ENCODE measurements around the gene IL18RAP. TPM values are rescaled to one million over a fixed set of nuclear protein-coding genes. Genes with fewer than 3 reads are reported as not detected.

Gene IL18RAP
- total RNA-seq, 2 experiments from 2014 or later = 9.0 to 10.6 TPM

- Mint-ChIP-seq H3K27ac (no peak overlapping the region), H3K4me1 (ENCODE audit: low read depth) (peaks cover 19% of the 10 kb centered on the region), H3K27me3 (no peaks in the 10 kb centered on the region), H3K9me3 (no peaks in the 10 kb centered on the region), H3K4me3 (no peak overlapping the region), H3K36me3 (peaks cover 9% of the 10 kb centered on the region)
- ChIA-PET CTCF (interaction anchor here (1.3 kb wide), 1 partner anchor 43 kb away, joined by 3 read pairs; no protein-coding TSS in a partner anchor), POLR2A (no interaction called here)
- DNase-seq = no peak
- intact Hi-C loops (cut with micrococcal nuclease) = no loop called here
Measured at GRCh38 chr2:102399499-102400141, 23.3 kb upstream of the IL18RAP start.

- ChIA-PET POLR2A (no interaction called here), CTCF (no interaction called here)
- peaks cover 5% of the 10 kb centered on the region for H3K36me3 Mint-ChIP-seq
- no peaks in the 10 kb centered on the region for H3K27me3 Mint-ChIP-seq
- DNase-seq = no peak
- peaks cover 19% of the 10 kb centered on the region for H3K4me1 Mint-ChIP-seq (ENCODE audit: low read depth)
- intact Hi-C loops (cut with micrococcal nuclease) = no loop called here
- H3K4me3 Mint-ChIP-seq = no peak overlapping the region
- H3K27ac Mint-ChIP-seq = no peak overlapping the region
- no peaks in the 10 kb centered on the region for H3K9me3 Mint-ChIP-seq
Measured at GRCh38 chr2:102401456-102401855, 21.5 kb upstream of the IL18RAP start.

DNA sequence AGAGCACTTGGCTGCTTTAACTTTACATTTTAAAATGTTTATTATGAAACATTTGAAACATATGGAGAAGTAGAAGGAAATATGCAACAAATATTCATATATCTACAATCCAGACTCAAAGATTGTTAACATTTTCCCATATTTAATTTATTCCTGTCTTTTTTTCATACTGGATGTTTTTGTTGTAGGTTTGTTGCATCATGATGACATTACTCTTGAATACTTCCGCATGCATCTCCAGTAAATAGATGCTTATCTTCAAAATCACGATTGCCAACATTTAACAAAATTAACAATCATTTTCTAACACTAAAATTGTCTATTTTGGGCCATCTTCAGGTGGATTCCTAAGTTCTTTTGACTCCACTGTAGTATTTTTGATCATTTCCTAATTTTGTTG, 21.1 kb upstream of the IL18RAP start:
- H3K4me1 Mint-ChIP-seq (ENCODE audit: low read depth) = peaks cover 19% of the 10 kb centered on the region
- no peaks in the 10 kb centered on the region for H3K9me3 Mint-ChIP-seq
- POLR2A ChIA-PET = no interaction called here
- H3K27me3 Mint-ChIP-seq = no peaks in the 10 kb centered on the region
- peaks cover 2% of the 10 kb centered on the region for H3K36me3 Mint-ChIP-seq
- DNase-seq = no peak
- H3K27ac Mint-ChIP-seq = no peak overlapping the region
- no peak overlapping the region for H3K4me3 Mint-ChIP-seq
- CTCF ChIA-PET = no interaction called here
- intact Hi-C loops (cut with micrococcal nuclease) = no loop called here

DNA sequence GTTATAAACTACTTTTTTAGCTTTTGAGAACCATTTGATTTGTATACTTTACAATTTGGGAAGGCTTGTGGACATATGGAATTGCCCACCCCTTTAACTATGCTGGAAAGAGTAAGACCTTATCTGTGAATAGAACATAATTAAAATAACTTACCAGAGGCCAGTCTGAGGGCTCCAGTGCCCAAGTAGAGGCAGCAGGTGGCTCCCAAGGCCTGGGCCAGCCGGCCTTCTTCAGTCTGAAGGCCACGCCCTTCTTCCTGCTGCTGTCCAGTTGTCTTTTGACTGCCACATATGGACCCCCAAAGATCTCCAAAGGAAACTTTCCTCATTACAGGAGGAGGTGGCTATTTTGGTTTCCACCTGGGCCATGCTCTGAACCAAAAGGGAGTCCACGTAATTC, 12.0 kb upstream of the IL18RAP start:
- Mint-ChIP-seq H3K27ac (no peak overlapping the region), H3K4me1 (ENCODE audit: low read depth) (peaks cover 6% of the 10 kb centered on the region), H3K27me3 (no peaks in the 10 kb centered on the region), H3K4me3 (no peak overlapping the region), H3K36me3 (peaks cover 3% of the 10 kb centered on the region), H3K9me3 (peaks cover 12% of the 10 kb centered on the region)
- CTCF ChIA-PET = no interaction called here
- no peak for DNase-seq
- POLR2A ChIA-PET = no interaction called here
- intact Hi-C loops (cut with micrococcal nuclease) = no loop called here

DNA sequence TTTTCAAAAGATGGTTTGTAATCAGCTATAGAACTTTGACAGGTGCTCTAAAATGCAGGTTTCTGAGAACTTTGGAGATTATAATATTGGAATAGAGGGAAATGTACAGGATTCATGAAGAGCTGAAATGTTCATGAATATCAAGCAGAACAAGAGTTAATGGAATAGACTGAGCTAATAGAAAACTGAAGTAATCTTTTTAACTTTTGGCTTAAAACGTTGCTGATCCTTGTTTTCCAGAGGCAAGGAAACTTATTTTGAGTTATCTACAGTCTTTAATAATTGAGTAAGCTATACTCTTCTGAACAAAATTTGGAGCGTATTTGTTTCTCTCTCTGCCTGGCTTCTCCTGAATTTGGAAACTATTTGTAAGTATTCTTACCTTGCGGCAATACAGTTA, 10.8 kb upstream of the IL18RAP start:
- Mint-ChIP-seq H3K4me1 (ENCODE audit: low read depth) (peaks cover 14% of the 10 kb centered on the region), H3K27me3 (no peaks in the 10 kb centered on the region), H3K36me3 (peaks cover 3% of the 10 kb centered on the region), H3K27ac (no peak overlapping the region), H3K4me3 (no peak overlapping the region), H3K9me3 (peaks cover 12% of the 10 kb centered on the region)
- no peak for DNase-seq
- intact Hi-C loops (cut with micrococcal nuclease) = no loop called here
- CTCF ChIA-PET = interaction anchor here (0.6 kb wide), 1 partner anchor 154 kb away, joined by 3 read pairs; no protein-coding TSS in a partner anchor
- POLR2A ChIA-PET = no interaction called here

GRCh38 chr2:102417946-102418345, 5.0 kb upstream of the IL18RAP start:
- no peaks in the 10 kb centered on the region for H3K9me3 Mint-ChIP-seq
- no peak for DNase-seq
- H3K27ac Mint-ChIP-seq = peak overlapping the region; percentile 77
- ChIA-PET POLR2A (no interaction called here), CTCF (interaction anchor here (0.9 to 1.5 kb wide), 4 partner anchors 16 to 49 kb away, joined by 3 to 4 read pairs (median 3); no protein-coding TSS in a partner anchor)
- intact Hi-C loops (cut with micrococcal nuclease) = loop anchor here (1.0 to 2.0 kb wide), 4 partner anchors 19 to 159 kb away; no protein-coding TSS in a partner anchor
- H3K4me3 Mint-ChIP-seq = peak overlapping the region; percentile 17
- H3K36me3 Mint-ChIP-seq = peaks cover 6% of the 10 kb centered on the region
- peaks cover 53% of the 10 kb centered on the region for H3K4me1 Mint-ChIP-seq (ENCODE audit: low read depth)
- H3K27me3 Mint-ChIP-seq = peaks cover 6% of the 10 kb centered on the region

GRCh38 chr2:102418421-102418961, 4.5 kb upstream of the IL18RAP start:
- no peak for DNase-seq
- Mint-ChIP-seq H3K9me3 (no peaks in the 10 kb centered on the region), H3K4me1 (ENCODE audit: low read depth) (peaks cover 59% of the 10 kb centered on the region), H3K27me3 (peaks cover 6% of the 10 kb centered on the region), H3K4me3 (peak overlapping the region; percentile 64), H3K36me3 (peaks cover 6% of the 10 kb centered on the region), H3K27ac (peak overlapping the region; percentile 85)
- POLR2A ChIA-PET = interaction anchor here (1.0 kb wide), 1 partner anchor 50 kb away, joined by 4 read pairs; no protein-coding TSS in a partner anchor
- intact Hi-C loops (cut with micrococcal nuclease) = loop anchor here (1.0 to 2.0 kb wide), 4 partner anchors 19 to 160 kb away; no protein-coding TSS in a partner anchor
- CTCF ChIA-PET = interaction anchor here (0.9 to 1.5 kb wide), 5 partner anchors 15 to 178 kb away, joined by 3 to 4 read pairs (median 3); no protein-coding TSS in a partner anchor

GRCh38 chr2:102420290-102420689, 2.7 kb upstream of the IL18RAP start:
- ChIA-PET POLR2A (no interaction called here), CTCF (interaction anchor here (1.0 to 1.9 kb wide), 3 partner anchors 16 to 179 kb away, joined by 3 to 7 read pairs (median 3); no protein-coding TSS in a partner anchor)
- Mint-ChIP-seq H3K27me3 (peaks cover 6% of the 10 kb centered on the region), H3K27ac (no peak overlapping the region), H3K4me1 (ENCODE audit: low read depth) (peaks cover 77% of the 10 kb centered on the region), H3K36me3 (peaks cover 6% of the 10 kb centered on the region), H3K4me3 (peak overlapping the region; percentile 66), H3K9me3 (no peaks in the 10 kb centered on the region)
- intact Hi-C loops (cut with micrococcal nuclease) = no loop called here
- no peak for DNase-seq

- intact Hi-C loops (cut with micrococcal nuclease) = no loop called here
- H3K36me3 Mint-ChIP-seq = peaks cover 6% of the 10 kb centered on the region
- no peaks in the 10 kb centered on the region for H3K9me3 Mint-ChIP-seq
- H3K27ac Mint-ChIP-seq = peak overlapping the region; percentile 3
- ChIA-PET CTCF (interaction anchor here (0.6 to 1.4 kb wide), 6 partner anchors 21 to 416 kb away, joined by 3 to 5 read pairs (median 4); no protein-coding TSS in a partner anchor), POLR2A (no interaction called here)
- DNase-seq = peak; percentile 40
- H3K4me1 Mint-ChIP-seq (ENCODE audit: low read depth) = peaks cover 81% of the 10 kb centered on the region
- H3K27me3 Mint-ChIP-seq = peaks cover 6% of the 10 kb centered on the region
- H3K4me3 Mint-ChIP-seq = peak overlapping the region; percentile 11
Measured at GRCh38 chr2:102421890-102422759, 835 bp upstream of the IL18RAP start.

GRCh38 chr2:102423368-102423767, 408 bp downstream of the IL18RAP start:
- intact Hi-C loops (cut with micrococcal nuclease) = no loop called here
- H3K36me3 Mint-ChIP-seq = peaks cover 4% of the 10 kb centered on the region
- CTCF ChIA-PET = interaction anchor here (2.6 kb wide), 1 partner anchor 20 kb away, joined by 13 read pairs; no protein-coding TSS in a partner anchor
- H3K9me3 Mint-ChIP-seq = no peaks in the 10 kb centered on the region
- no peak overlapping the region for H3K4me3 Mint-ChIP-seq
- peaks cover 72% of the 10 kb centered on the region for H3K4me1 Mint-ChIP-seq (ENCODE audit: low read depth)
- POLR2A ChIA-PET = interaction anchor here (0.5 kb wide), 1 partner anchor 815 kb away, joined by 3 read pairs; no protein-coding TSS in a partner anchor
- H3K27ac Mint-ChIP-seq = peak overlapping the region; percentile 52
- H3K27me3 Mint-ChIP-seq = peaks cover 6% of the 10 kb centered on the region
- DNase-seq = no peak

GRCh38 chr2:102424754-102425153, 1.8 kb downstream of the IL18RAP start:
- H3K4me1 Mint-ChIP-seq (ENCODE audit: low read depth) = peaks cover 67% of the 10 kb centered on the region
- ChIA-PET CTCF (interaction anchor here (0.9 to 2.6 kb wide), 3 partner anchors 19 to 171 kb away, joined by 3 to 13 read pairs (median 3); no protein-coding TSS in a partner anchor), POLR2A (interaction anchor here (1.0 to 1.5 kb wide), 2 partner anchors 9 to 57 kb away, joined by 3 to 4 read pairs; no protein-coding TSS in a partner anchor)
- H3K36me3 Mint-ChIP-seq = peaks cover 7% of the 10 kb centered on the region
- H3K27ac Mint-ChIP-seq = no peak overlapping the region
- no peaks in the 10 kb centered on the region for H3K9me3 Mint-ChIP-seq
- DNase-seq = no peak
- H3K27me3 Mint-ChIP-seq = peaks cover 6% of the 10 kb centered on the region
- no peak overlapping the region for H3K4me3 Mint-ChIP-seq
- intact Hi-C loops (cut with micrococcal nuclease) = no loop called here

All from activated CD4-positive, alpha-beta memory T cell treated with anti-CD3 and anti-CD28 coated beads for 36 hours (primary cell).